Measurements from ENCODE around the gene GGA1. TPM values are rescaled to one million over a fixed set of nuclear protein-coding genes. Genes with fewer than 3 reads are reported as not detected.

GGA1 gene
- total RNA-seq, 2 experiments from 2014 or later = 56.3 to 61.9 TPM

GRCh38 chr22:37674248-37674647 lies 65.6 kb downstream of the GGA1 start:
- DNase-seq = no peak
- H3K27me3 Mint-ChIP-seq = no peaks in the 10 kb centered on the region
- H3K27ac Mint-ChIP-seq = peak overlapping the region; percentile 4
- no peaks in the 10 kb centered on the region for H3K9me3 Mint-ChIP-seq
- peaks cover 2% of the 10 kb centered on the region for H3K36me3 Mint-ChIP-seq
- no peak overlapping the region for H3K4me3 Mint-ChIP-seq
- peaks cover 62% of the 10 kb centered on the region for H3K4me1 Mint-ChIP-seq

DNA sequence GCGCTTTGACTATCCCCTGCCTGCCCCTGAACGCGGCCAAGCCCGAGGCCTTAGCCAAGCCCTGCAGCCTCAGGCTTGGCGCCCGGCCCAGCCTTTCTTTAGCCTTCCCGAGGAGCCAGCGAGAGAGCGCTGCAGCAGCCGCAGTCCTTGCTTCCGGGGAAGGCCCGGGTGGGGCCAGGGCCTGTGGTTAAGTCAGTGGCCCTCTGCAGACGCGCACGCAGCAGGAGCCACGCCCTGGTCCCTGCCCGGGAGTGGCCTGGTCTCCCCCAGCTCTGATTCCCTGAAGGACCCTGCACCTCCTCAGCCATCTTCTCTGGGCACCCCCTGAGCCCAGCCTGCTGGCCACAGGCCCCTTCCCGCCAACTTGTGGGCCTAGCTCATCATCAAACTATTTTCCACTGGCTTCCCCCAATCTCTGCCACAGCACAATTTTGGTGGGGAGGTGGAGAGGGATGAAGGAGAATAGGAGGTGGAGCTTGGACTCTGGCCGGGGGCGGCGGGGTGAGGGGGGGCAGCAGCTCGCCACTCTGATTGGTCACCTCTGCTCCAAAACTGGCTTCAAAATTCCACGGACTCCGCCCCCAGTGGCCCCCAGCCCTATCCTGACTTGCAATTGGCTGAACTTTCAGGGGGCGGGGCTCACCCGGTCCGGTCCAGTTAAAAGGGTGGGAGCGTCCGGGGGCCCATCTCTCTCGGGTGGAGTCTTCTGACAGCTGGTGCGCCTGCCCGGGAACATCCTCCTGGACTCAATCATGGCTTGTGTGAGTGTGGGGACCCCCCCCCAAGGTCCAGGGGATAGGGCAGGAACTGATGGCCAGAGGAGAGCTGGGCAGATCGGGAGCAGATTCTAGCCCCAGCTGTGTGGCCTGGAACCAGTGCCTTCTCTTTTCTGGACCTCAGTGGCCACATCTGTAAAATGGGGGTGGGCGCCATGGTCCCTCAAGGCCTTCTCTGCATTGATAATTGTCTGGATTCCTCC lies 66.6 kb downstream of the GGA1 start, which contains the start of gene LGALS1:
Gene LGALS1, plus strand, starts transcription at position 686 of the 979 bp plus-strand sequence. Its CDS starts 67 bp downstream, at position 753.
- Mint-ChIP-seq H3K27ac (peak within 1 kb of the TSS; percentile 92), H3K4me1 (peaks cover 57% of the 10 kb centered on the region), H3K4me3 (peak within 1 kb of the TSS; percentile 80)

GRCh38 chr22:37675930-37676735 lies 67.5 kb downstream of the GGA1 start:
- Mint-ChIP-seq H3K36me3 (peaks cover 2% of the 10 kb centered on the region), H3K27me3 (no peaks in the 10 kb centered on the region), H3K4me1 (peaks cover 57% of the 10 kb centered on the region), H3K27ac (peak overlapping the region; percentile 92), H3K4me3 (peak overlapping the region; percentile 80), H3K9me3 (no peaks in the 10 kb centered on the region)
- peak; percentile 30 for DNase-seq

More for the DNA sequence above, 66.6 kb downstream of the GGA1 start, which contains the start of gene LGALS1:
- peaks cover 2% of the 10 kb centered on the region for H3K36me3 Mint-ChIP-seq
- peak; percentile 78 for DNase-seq
- H3K27me3 Mint-ChIP-seq = no peaks in the 10 kb centered on the region
- no peaks in the 10 kb centered on the region for H3K9me3 Mint-ChIP-seq

DNA sequence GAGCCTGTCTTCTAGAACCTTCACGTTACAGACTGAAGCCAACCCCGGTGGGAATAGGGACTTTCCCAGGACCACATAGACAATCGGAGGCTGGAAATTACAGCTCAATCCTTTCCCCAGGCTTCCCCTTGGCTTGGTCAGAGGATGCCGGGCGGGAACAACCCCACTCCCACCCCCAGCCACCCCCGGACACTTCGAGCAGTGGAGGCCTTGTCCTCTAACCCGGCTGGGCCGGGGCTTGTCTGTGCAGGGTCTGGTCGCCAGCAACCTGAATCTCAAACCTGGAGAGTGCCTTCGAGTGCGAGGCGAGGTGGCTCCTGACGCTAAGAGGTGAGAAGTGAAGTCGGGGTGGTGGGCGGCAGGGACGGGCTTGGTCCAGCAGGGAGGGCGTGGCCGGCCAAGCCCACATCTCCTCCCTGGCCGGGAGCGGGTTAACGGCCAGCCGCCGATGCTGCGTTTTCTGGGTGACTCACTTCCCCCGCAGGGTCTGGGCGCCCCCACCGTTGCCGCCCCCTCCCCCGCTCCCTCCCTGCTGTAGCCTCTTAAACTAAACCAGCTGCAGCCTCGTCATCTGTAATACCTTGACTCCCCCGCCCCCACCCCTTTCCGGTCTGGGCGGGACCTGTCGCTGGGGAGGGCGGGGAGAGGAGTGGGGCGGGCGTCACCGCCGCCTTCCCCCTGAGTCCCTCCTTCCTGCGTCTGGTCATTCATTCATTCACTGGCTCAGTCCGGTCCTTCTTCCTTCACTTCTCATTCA lies 68.3 kb downstream of the GGA1 start:
- Mint-ChIP-seq H3K9me3 (no peaks in the 10 kb centered on the region), H3K36me3 (peaks cover 2% of the 10 kb centered on the region), H3K27ac (peak overlapping the region; percentile 95), H3K4me1 (peaks cover 57% of the 10 kb centered on the region), H3K27me3 (no peaks in the 10 kb centered on the region), H3K4me3 (peak overlapping the region; percentile 87)
- DNase-seq = peak; percentile 93

DNA sequence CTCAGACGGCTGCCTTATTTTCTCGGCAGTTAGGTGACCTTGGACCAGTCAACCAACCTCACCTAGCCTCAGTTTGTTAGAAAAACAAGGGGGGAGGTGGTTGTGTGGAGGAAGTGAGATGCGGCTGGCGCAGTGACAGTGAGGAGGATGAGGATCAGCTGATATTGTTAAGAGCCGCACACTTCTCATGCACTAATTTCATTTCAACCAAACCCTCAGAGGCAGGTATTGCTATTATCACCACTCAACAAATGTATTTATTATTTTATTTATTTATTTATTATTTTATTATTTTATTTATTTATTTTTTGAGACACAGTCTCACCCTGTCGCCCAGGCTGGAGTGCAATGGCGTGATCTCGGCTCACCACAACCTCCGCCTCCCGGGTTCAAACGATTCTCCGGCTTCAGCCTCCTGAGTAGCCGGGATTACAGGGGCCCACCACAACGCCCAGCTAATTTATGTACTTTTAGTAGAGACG lies 68.9 kb downstream of the GGA1 start:
- peak overlapping the region; percentile 87 for H3K4me3 Mint-ChIP-seq
- H3K9me3 Mint-ChIP-seq = no peaks in the 10 kb centered on the region
- peak overlapping the region; percentile 95 for H3K27ac Mint-ChIP-seq
- DNase-seq = no peak
- H3K36me3 Mint-ChIP-seq = peaks cover 2% of the 10 kb centered on the region
- H3K4me1 Mint-ChIP-seq = peaks cover 51% of the 10 kb centered on the region
- H3K27me3 Mint-ChIP-seq = no peaks in the 10 kb centered on the region

DNA sequence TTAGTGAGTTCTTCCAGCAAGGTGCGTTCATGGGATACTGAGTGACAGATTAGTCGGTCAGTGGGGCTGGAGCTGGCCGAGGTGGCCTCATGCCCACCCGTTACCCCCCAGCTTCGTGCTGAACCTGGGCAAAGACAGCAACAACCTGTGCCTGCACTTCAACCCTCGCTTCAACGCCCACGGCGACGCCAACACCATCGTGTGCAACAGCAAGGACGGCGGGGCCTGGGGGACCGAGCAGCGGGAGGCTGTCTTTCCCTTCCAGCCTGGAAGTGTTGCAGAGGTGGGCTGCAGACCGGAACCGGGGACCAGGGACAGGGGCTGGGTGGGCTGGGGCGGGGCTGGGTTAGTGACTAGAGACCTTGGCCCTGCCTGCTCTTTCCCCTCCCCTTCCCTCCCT lies 69.7 kb downstream of the GGA1 start:
- Mint-ChIP-seq H3K27ac (peak overlapping the region; percentile 79), H3K27me3 (no peaks in the 10 kb centered on the region), H3K4me3 (no peak overlapping the region), H3K36me3 (peaks cover 2% of the 10 kb centered on the region), H3K9me3 (no peaks in the 10 kb centered on the region), H3K4me1 (peaks cover 43% of the 10 kb centered on the region)
- DNase-seq = no peak

GRCh38 chr22:37679670-37680069 lies 71.0 kb downstream of the GGA1 start:
- Mint-ChIP-seq H3K36me3 (peaks cover 2% of the 10 kb centered on the region), H3K9me3 (no peaks in the 10 kb centered on the region), H3K27ac (peak overlapping the region; percentile 47), H3K4me3 (no peak overlapping the region), H3K4me1 (peaks cover 35% of the 10 kb centered on the region), H3K27me3 (no peaks in the 10 kb centered on the region)
- no peak for DNase-seq

GRCh38 chr22:37680191-37680851 lies 71.7 kb downstream of the GGA1 start:
- Mint-ChIP-seq H3K27ac (peak overlapping the region; percentile 47), H3K4me1 (peaks cover 30% of the 10 kb centered on the region), H3K36me3 (peaks cover 2% of the 10 kb centered on the region), H3K27me3 (no peaks in the 10 kb centered on the region), H3K9me3 (no peaks in the 10 kb centered on the region), H3K4me3 (no peak overlapping the region)
- no peak for DNase-seq

DNA sequence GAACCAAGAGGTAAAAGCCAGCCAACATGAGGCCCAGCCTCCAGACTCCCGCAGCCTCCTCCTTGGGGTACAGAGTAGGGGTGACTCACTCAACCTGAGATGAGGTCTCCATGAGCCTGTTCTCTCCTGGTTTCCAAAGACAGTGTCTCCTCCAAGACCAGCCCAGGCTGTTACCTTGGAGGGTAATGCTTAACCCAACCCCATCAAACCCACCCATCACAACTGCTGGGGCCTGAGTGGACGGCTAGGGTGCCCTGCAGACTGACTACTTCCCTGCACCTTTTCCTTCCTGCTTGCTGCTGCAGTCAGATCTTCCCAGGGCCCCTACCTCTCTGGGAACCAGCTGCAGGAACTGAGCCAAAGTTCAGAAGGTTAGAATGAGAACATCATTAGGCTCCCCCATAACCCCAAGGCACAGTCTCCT lies 72.4 kb downstream of the GGA1 start:
- H3K4me3 Mint-ChIP-seq = no peak overlapping the region
- peaks cover 2% of the 10 kb centered on the region for H3K36me3 Mint-ChIP-seq
- no peak overlapping the region for H3K27ac Mint-ChIP-seq
- no peaks in the 10 kb centered on the region for H3K9me3 Mint-ChIP-seq
- H3K4me1 Mint-ChIP-seq = peaks cover 25% of the 10 kb centered on the region
- H3K27me3 Mint-ChIP-seq = no peaks in the 10 kb centered on the region
- no peak for DNase-seq

DNA sequence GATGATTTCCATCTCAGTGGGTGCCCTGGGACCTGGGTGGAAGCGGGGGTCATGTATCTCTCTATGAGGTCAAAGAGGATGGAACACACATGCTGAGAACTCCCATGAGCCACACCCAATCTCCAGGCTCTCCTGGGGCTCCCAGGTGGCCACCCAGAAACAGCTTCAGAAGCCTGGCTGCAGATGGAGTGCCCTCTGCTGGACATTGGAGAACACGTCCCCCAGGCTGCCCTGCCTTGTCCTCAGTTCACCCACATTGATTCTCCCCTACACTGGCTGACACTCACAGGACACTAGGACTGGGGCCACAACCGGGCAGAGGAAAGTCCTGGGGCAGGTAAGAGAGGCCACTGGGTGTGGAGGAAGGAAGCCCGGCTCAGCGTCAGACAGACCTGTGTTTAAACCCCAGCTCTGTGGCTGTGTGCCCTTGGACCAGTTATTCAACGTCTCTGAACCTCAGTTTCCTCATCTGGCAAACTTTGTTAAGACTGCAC lies 73.0 kb downstream of the GGA1 start:
- Mint-ChIP-seq H3K4me1 (peaks cover 24% of the 10 kb centered on the region), H3K4me3 (no peak overlapping the region), H3K36me3 (peaks cover 3% of the 10 kb centered on the region), H3K27ac (no peak overlapping the region), H3K27me3 (no peaks in the 10 kb centered on the region), H3K9me3 (no peaks in the 10 kb centered on the region)
- peak; percentile 75 for DNase-seq

Other genes with a start within 250 kb of the GGA1 start
- under 1 TPM; 0.06 to 0.20 TPM for gene ELFN2, start 181.4 kb upstream of the GGA1 start, total RNA-seq
- 100 to 1,000 TPM; 193 to 204 TPM for gene MFNG, start 122.5 kb upstream of the GGA1 start, total RNA-seq
- gene CARD10, start 89.4 kb upstream of the GGA1 start, total RNA-seq = under 1 TPM; 0.06 to 0.14 TPM
- gene CDC42EP1, start 48.4 kb upstream of the GGA1 start, total RNA-seq = under 1 TPM; 0.25 to 0.32 TPM
- gene LGALS2, start 28.7 kb upstream of the GGA1 start, total RNA-seq = not detected
- 100 to 1,000 TPM in 1 of 2 experiments, 10 to 100 TPM in 1; 90.8 to 103 TPM for gene SH3BP1, start 30.8 kb downstream of the GGA1 start, total RNA-seq
- gene PDXP, start 49.9 kb downstream of the GGA1 start, total RNA-seq = 10 to 100 TPM; 41.4 to 42.5 TPM
- gene LGALS1, start 66.8 kb downstream of the GGA1 start, total RNA-seq = 100 to 1,000 TPM; 166 to 171 TPM
- gene NOL12, start 77.5 kb downstream of the GGA1 start, total RNA-seq = 10 to 100 TPM; 50.0 to 50.8 TPM
- gene TRIOBP, start 88.2 kb downstream of the GGA1 start, total RNA-seq = 10 to 100 TPM; 19.7 to 20.8 TPM
- gene GCAT, start 199.1 kb downstream of the GGA1 start, total RNA-seq = 10 to 100 TPM; 11.6 to 12.9 TPM
- not detected for gene GALR3, start 214.5 kb downstream of the GGA1 start, total RNA-seq
- gene ANKRD54, start 235.5 kb downstream of the GGA1 start, total RNA-seq = 10 to 100 TPM; 20.2 to 21.9 TPM
- gene EIF3L, start 240.6 kb downstream of the GGA1 start, total RNA-seq = 100 to 1,000 TPM; 656 to 671 TPM